Ovary (tissue), 9 donors: ENCODE measurements around the gene CDK4. TPM values are rescaled to one million over a fixed set of nuclear protein-coding genes. Genes with fewer than 3 reads are reported as not detected.
A peak's percentile ranks its signal among the peaks of the same experiment; 100 is the strongest.
"Not testable (repeated sequence)": the region's sequence is repeated elsewhere in the genome, so short reads cannot be mapped to it uniquely, and the experiment has no call there.

Experiments used
- DNase-seq, 5 donors: peaks; one replicate each; pipeline ENCODE4 v3.0.0-alpha.2; 2019 to 2020
- H3K27ac ChIP-seq, 2 donors: fragments of 200-600 bp; one replicate each; pipeline versions ENCODE4 v1.5.1 to v1.8.0; 2019 to 2022
- H3K27me3 ChIP-seq: fragments of 200-600 bp; one replicate; pipeline ENCODE4 v1.8.0; 2022
- H3K36me3 ChIP-seq: fragments of 200-600 bp; sonication (generic); one replicate; pipeline ENCODE4 v1.5.1; 2019
- H3K4me1 ChIP-seq: one replicate; pipeline ENCODE4 v1.8.1; 2013; ENCODE audit warnings: mild to moderate bottlenecking, moderate library complexity; ENCODE audit not compliant: insufficient read depth
- H3K4me3 ChIP-seq: fragments of 200-600 bp; sonication (generic); one replicate; pipeline ENCODE4 v1.5.1; 2017
- H3K9me3 ChIP-seq, 2 donors: fragments of 200-600 bp in 1 of 2; sonication (generic) in 1 of 2; one replicate each; pipeline versions ENCODE4 v1.5.1 to v1.8.1; 2013 to 2019; ENCODE audit warnings: mild to moderate bottlenecking in 1 of 2, moderate library complexity in 1 of 2
- EP300 ChIP-seq: sonication (generic); formaldehyde crosslinking; IDR thresholded peaks from one replicate; pipeline ENCODE4 v1.6.1; 2017; ENCODE audit warnings: antibody characterized with exemption
- POLR2A ChIP-seq: fragments of 450-650 bp; IDR thresholded peaks from one replicate; pipeline ENCODE4 v1.6.1; 2017; ENCODE audit warnings: antibody characterized with exemption, mild to moderate bottlenecking, moderate library complexity
- WGBS, 3 donors: extraction: QIAGEN DNeasy Blood & Tissue Kit in 1 of 3; methylation state at CpG; one replicate each; pipeline versions ENCODE4 v1.1.5 to v1.1.7; 2013 to 2017; 5-methylcytosine and 5-hydroxymethylcytosine counted together
- intact Hi-C, 4 donors: fragments of 100-400 bp; cut with DNase I; formaldehyde crosslinking; loops; one replicate each; pipeline versions ENCODE4 v1.11.0 to v1.15.1; 2022 to 2023
- polyA plus RNA-seq, 2 donors: library from polyadenylated mRNA; stranded (reverse); fragments of 200-250 nt in 1 of 2; fragments of 350-450 nt in 1 of 2; fragmentation: Illumina TruSeq in 1 of 2; extraction: RNeasy Lipid Tissue Mini Kit (QIAGEN cat#74804) in 1 of 2; gene quantifications; one replicate each; pipeline ENCODE4 v1.2.3, GENCODE V29; 2013 to 2014
- total RNA-seq, 7 donors: library from RNA; depleted of rRNA in 2 of 7; stranded (reverse); fragments of >200 nt in 2 of 7; fragmentation: NEBNext Ultra II Directional in 3 of 7; extraction: Animal tissue kit (Norgen Biotek cat#: 25700) in 3 of 7; gene quantifications; one replicate each; pipeline versions ENCODE4 v1.1.0 to v1.2.4, GENCODE V29; 2016 to 2023
- TF ChIP-seq, protein P1 (sequence below), 3 donors: fragments of 450-650 bp in 2 of 3; fragments of 200-600 bp in 1 of 3; IDR thresholded peaks; one replicate each; pipeline versions ENCODE4 v1.5.1 to v1.8.0; 2016 to 2022; ENCODE audit warnings: antibody characterized with exemption in 3 of 3, mild to moderate bottlenecking in 1 of 3
- donor health status: DM: no; HTN: no; CAD: no; lungs with moderate emphysema.
- donor health status: DM: no; HTN: no; CAD: no.
- donor health status: Bipolar disorder and iron deficiency.
- donor health status: DM: yes; HTN: yes; CAD: no.
- donor health status: DM: no; HTN: no; CAD: no.
- donor health status: DM: yes; HTN: yes; CAD: no.

Gene CDK4
- total and polyA plus RNA-seq, 9 donors: 82.7 to 175 (median 122) TPM

DNA sequence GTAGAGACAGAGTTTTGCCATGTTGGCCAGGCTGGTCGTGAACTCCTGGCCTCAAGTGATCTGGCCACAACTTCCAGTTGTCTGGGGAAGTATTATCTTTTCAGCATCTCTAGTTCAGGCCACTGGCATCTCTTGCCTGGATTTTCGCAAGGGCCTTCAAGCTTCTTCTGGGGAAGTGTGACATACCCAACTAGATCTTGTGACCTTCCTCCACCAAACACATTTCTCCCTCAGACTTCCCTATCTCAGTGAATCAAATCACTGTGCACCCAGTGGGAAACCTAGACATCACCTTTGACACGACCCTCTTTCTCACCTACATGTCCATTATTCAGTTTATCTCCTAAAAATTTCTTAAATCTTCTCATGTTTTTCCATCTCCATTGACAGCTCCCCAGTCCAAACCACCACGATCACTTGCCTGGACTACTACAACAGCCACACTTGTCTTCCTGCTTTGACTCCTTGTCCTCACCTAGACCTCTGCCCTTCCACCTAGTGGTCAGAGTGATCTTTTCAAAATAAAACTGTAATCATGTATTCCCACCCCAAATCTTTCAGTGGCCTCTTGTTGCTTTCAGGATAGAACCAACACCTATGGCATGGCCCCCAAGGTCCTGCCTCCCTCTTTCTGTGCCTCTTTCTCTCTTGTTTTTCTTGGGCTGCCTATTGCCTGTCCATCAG is 23.6 kb upstream of the CDK4 start:
- Histone ChIP-seq H3K4me3 (no peak overlapping the region), H3K27ac (no peak overlapping the region), H3K27me3 (no peaks in the 10 kb centered on the region), H3K9me3 (no peaks in the 10 kb centered on the region), H3K36me3 (no peaks in the 10 kb centered on the region), H3K4me1 (peaks cover 2% of the 10 kb centered on the region)
- intact Hi-C loops: no loop called here
- TF ChIP-seq, protein P1, sequence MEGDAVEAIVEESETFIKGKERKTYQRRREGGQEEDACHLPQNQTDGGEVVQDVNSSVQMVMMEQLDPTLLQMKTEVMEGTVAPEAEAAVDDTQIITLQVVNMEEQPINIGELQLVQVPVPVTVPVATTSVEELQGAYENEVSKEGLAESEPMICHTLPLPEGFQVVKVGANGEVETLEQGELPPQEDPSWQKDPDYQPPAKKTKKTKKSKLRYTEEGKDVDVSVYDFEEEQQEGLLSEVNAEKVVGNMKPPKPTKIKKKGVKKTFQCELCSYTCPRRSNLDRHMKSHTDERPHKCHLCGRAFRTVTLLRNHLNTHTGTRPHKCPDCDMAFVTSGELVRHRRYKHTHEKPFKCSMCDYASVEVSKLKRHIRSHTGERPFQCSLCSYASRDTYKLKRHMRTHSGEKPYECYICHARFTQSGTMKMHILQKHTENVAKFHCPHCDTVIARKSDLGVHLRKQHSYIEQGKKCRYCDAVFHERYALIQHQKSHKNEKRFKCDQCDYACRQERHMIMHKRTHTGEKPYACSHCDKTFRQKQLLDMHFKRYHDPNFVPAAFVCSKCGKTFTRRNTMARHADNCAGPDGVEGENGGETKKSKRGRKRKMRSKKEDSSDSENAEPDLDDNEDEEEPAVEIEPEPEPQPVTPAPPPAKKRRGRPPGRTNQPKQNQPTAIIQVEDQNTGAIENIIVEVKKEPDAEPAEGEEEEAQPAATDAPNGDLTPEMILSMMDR (IDR thresholded peaks at IDR 0.05): no peak
- 83 to 85% (median 85%) methylated on average over 4 of the region's 4 CpGs for WGBS, 3 donors
- DNase-seq: no peak

DNA sequence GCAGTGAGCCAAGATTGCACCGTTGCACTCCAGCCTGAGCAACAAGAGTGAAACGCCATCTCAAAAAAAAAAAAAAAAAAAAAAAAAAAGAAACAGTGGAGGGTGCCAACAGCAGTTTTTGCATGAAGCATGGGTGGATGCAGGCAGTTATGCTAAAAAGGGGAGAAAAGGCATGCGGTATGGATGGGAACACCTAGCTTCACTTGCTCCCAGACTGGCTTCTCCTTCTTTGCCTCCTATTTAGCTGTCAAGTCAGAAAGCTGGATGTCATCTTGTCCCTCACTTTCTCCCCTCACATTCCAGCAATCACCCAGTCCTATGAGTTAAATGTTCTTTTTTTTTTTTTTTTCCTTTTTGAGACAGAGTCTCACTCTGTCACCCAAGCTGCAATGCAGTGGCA is 22.9 kb upstream of the CDK4 start:
- intact Hi-C loops: no loop called here
- TF ChIP-seq, protein P1 (IDR thresholded peaks at IDR 0.05): no peak
- TF ChIP-seq POLR2A (no peak), EP300 (no peak)

DNA sequence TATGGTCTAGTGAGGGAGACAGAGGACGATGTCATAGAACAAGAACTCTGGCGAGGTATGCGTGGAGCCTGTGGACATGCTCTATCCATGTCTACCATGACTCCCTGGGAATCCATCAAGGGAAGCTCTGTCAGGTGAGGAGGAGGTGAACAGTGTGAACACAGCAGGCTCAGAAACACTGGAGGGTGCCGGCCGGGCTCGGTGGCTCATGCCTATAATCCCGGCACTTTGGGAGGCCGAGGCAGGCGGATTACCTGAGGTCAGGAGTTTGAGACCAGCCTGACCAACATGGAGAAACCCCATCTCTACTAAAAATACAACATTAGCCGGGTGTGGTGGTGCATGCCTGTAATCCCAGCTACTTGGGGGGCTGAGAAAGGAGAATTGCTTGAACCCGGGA is 22.5 kb upstream of the CDK4 start:
- H3K4me1 ChIP-seq, H3K27ac ChIP-seq, H3K36me3 ChIP-seq, intact Hi-C loops, H3K4me3 ChIP-seq, H3K9me3 ChIP-seq, H3K27me3 ChIP-seq, DNase-seq: not testable (repeated sequence)
- 91 to 92% (median 91%) methylated on average over 11 of the region's 11 CpGs for WGBS, 3 donors

More for the DNA sequence above, 22.9 kb upstream of the CDK4 start:
- no peaks in the 10 kb centered on the region for H3K36me3 ChIP-seq
- 70 to 87% (median 73%) methylated on average over 3 of the region's 3 CpGs for WGBS, 3 donors
- no peaks in the 10 kb centered on the region for H3K27me3 ChIP-seq
- no peak for DNase-seq
- no peaks in the 10 kb centered on the region for H3K9me3 ChIP-seq
- peaks cover 2% of the 10 kb centered on the region for H3K4me1 ChIP-seq
- no peak overlapping the region for H3K27ac ChIP-seq
- no peak overlapping the region for H3K4me3 ChIP-seq

DNA sequence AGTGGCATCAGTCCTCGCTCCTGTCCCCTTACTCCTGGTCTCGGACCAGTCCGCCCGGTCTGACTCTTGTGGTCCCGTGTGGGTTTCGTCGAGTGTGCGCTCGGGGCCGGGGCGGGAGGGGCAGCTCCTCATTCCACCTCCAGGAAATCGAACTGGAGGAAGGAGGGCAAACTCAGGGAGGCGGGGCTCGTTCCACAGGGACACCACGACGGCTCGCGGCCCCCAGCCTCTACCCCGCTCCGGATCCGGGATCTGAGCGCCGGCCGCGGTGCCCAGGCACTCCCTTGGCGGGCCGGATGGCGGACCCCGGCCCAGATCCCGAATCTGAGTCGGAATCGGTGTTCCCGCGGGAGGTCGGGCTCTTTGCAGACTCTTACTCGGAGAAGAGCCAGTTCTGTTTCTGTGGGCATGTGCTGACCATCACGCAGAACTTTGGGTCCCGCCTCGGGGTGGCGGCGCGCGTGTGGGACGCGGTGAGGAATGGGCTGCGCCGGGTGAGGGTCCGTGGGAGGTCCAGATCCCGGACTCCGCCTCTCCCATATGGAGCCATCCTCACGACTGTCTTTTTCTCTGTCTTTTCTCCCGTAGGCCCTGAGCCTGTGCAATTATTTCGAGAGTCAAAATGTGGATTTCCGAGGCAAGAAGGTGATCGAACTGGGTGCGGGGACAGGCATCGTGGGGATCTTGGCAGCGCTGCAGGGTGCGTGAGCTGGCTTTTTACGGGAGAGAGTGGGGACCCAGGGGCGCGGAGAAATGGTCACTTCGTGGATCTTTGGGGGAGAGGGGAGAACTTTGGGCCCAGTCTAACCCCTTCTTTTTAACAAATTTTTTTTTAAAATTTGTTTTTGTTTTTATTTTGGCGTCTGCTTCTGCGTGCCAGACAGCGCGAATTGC is 20.6 kb upstream of the CDK4 start, which contains the start of gene EEF1AKMT3:
TSS of gene EEF1AKMT3 (plus strand) at position 186 of the 894 bp plus-strand sequence. CDS start at position 297, 111 bp downstream.
- DNase-seq: peak; percentile 64 to 77 (median 74)
- H3K9me3 ChIP-seq: no peaks in the 10 kb centered on the region
- no peaks in the 10 kb centered on the region for H3K36me3 ChIP-seq
- intact Hi-C loops: no loop called here
- peak within 1 kb of the TSS; percentile 86 for H3K4me3 ChIP-seq
- H3K27ac ChIP-seq: peak within 1 kb of the TSS; percentile 67 to 85
- peaks cover 2% of the 10 kb centered on the region for H3K4me1 ChIP-seq
- TF ChIP-seq POLR2A: no peak
- TF ChIP-seq, protein P1 (IDR thresholded peaks at IDR 0.05): no peak
- no peak for TF ChIP-seq EP300
- 0 to 1% (median 1%) methylated on average over 51 to 67 of the region's 67 CpGs for WGBS, 3 donors
- H3K27me3 ChIP-seq: no peaks in the 10 kb centered on the region
